PC-3 (cell line): Measurements from ENCODE around the gene DNAJC25. TPM values are rescaled to one million over a fixed set of nuclear protein-coding genes. Genes with fewer than 3 reads are reported as not detected.
A peak's percentile ranks its signal among the peaks of the same experiment; 100 is the strongest.

ENCODE experiments used
- ATAC-seq: fragments of 200-7000 bp; cut with Tn5 transposase; 2 replicates; pipeline ENCODE4 v1.9.1; 2020; ENCODE audit warnings: mild to moderate bottlenecking, moderate library complexity
- BruUV-seq: library from RNA; stranded (reverse); fragments of 400-500 nt; replicated peaks from 2 replicates; lab custom pipeline; 2021; lab: Mats Ljungman, UMichigan
- CTCF ChIA-PET: fragments of 300-600 bp; sonication (Branson Sonifier 250); formaldehyde crosslinking; loops from one replicate; lab custom pipeline; 2022; ENCODE audit warnings: antibody characterized with exemption; lab: Charles Lee
- POLR2A ChIA-PET: fragments of 300-600 bp; sonication (Branson Sonifier 250); formaldehyde crosslinking; loops from one replicate; lab custom pipeline; 2022; ENCODE audit warnings: antibody characterized with exemption; ENCODE audit not compliant: unreplicated experiment; lab: Charles Lee
- DNase-seq: peaks from one replicate; pipeline ENCODE4 v3.0.0-alpha.2; 2015
- H2AFZ ChIP-seq: fragments of 300-600 bp; sonication (generic); 2 replicates; pipeline ENCODE4 v1.6.0; 2016; ENCODE audit warnings: antibody characterized with exemption, low read length
- H3F3A ChIP-seq: fragments of 300-600 bp; sonication (generic); one replicate; pipeline ENCODE4 v1.6.0; 2017; ENCODE audit warnings: antibody characterized with exemption, low read length, control low read depth, mild to moderate bottlenecking; ENCODE audit not compliant: unreplicated experiment
- H3K27ac ChIP-seq: fragments of 300-600 bp; sonication (generic); 2 replicates; pipeline ENCODE4 v1.5.1; 2016; ENCODE audit warnings: mild to moderate bottlenecking, low read length
- H3K27me3 ChIP-seq: fragments of 300-600 bp; sonication (generic); 2 replicates; pipeline ENCODE4 v1.6.1; 2016; ENCODE audit warnings: low read length, mixed read lengths
- H3K36me3 ChIP-seq: fragments of 300-600 bp; sonication (generic); 2 replicates; pipeline ENCODE4 v1.6.1; 2016; ENCODE audit warnings: low read depth, mixed run types, low read length, mixed read lengths
- H3K4me1 ChIP-seq: fragments of 300-600 bp; sonication (generic); 2 replicates; pipeline ENCODE4 v1.5.1; 2016; ENCODE audit warnings: low read length; ENCODE audit not compliant: insufficient read depth
- H3K4me2 ChIP-seq: fragments of 300-600 bp; sonication (generic); 2 replicates; pipeline ENCODE4 v1.6.0; 2016; ENCODE audit warnings: low read length
- H3K4me3 ChIP-seq: fragments of 300-600 bp; sonication (generic); 2 replicates; pipeline ENCODE4 v1.5.1; 2016; ENCODE audit warnings: mild to moderate bottlenecking, low read length, mixed read lengths
- H3K79me2 ChIP-seq: fragments of 300-600 bp; sonication (generic); 2 replicates; pipeline ENCODE4 v1.6.1; 2017; ENCODE audit warnings: low read length, mixed read lengths
- H3K9ac ChIP-seq: fragments of 300-600 bp; sonication (generic); 2 replicates; pipeline ENCODE4 v1.6.0; 2016; ENCODE audit warnings: mild to moderate bottlenecking, low read length
- H3K9me2 ChIP-seq: fragments of 300-600 bp; sonication (generic); replicated peaks from 2 replicates; pipeline ENCODE4 v1.6.1; 2016; ENCODE audit warnings: mixed run types, low read length, mixed read lengths
- H3K9me3 ChIP-seq: fragments of 300-600 bp; sonication (generic); 2 replicates; pipeline ENCODE4 v1.6.1; 2016; ENCODE audit warnings: low read length, mixed read lengths
- H4K20me1 ChIP-seq: fragments of 300-600 bp; sonication (generic); 2 replicates; pipeline ENCODE4 v1.6.1; 2016; ENCODE audit warnings: low read length, mixed read lengths
- CTCF ChIP-seq: fragments of 300-600 bp; sonication (generic); conservative IDR thresholded peaks from 2 replicates; pipeline ENCODE4 v1.5.1; 2017; ENCODE audit warnings: antibody characterized with exemption, low read depth, mild to moderate bottlenecking, low read length
- EZH2 ChIP-seq: fragments of 300-600 bp; sonication (generic); IDR thresholded peaks from one replicate; pipeline ENCODE4 v1.6.1; 2017; ENCODE audit warnings: antibody characterized with exemption, mild to moderate bottlenecking, low read length; ENCODE audit not compliant: unreplicated experiment
- EZH2phosphoT487 ChIP-seq: fragments of 300-600 bp; sonication (generic); IDR thresholded peaks from 2 replicates; pipeline ENCODE4 v1.6.1; 2018; ENCODE audit warnings: mild to moderate bottlenecking, antibody characterized with exemption, low read length, borderline replicate concordance
- intact Hi-C: fragments of 100-400 bp; cut with micrococcal nuclease; formaldehyde crosslinking; loops from 2 replicates; pipeline ENCODE4 v1.9.0; 2023
- total RNA-seq: library from RNA; depleted of rRNA; stranded (reverse); fragments of >200 nt; gene quantifications from 2 replicates; pipeline ENCODE4 v1.2.3, GENCODE V29; 2014

The DNAJC25 gene
- total RNA-seq, 1 experiment from 2014 or later, result 5.9 TPM

GRCh38 chr9:111679199-111679598 lies 48.1 kb downstream of the DNAJC25 start:
- H3F3A ChIP-seq, result no peaks in the 10 kb centered on the region
- H3K79me2 ChIP-seq, result no peaks in the 10 kb centered on the region
- no peaks in the 10 kb centered on the region for H4K20me1 ChIP-seq
- H3K9me2 ChIP-seq, result no peaks in the 10 kb centered on the region
- H2AFZ ChIP-seq, result no peak overlapping the region
- ChIA-PET POLR2A (no interaction called here), CTCF (no interaction called here)
- H3K36me3 ChIP-seq, result no peaks in the 10 kb centered on the region
- H3K27me3 ChIP-seq, result no peaks in the 10 kb centered on the region
- no peaks in the 10 kb centered on the region for H3K9me3 ChIP-seq
- no peak for DNase-seq
- intact Hi-C loops, result no loop called here
- no peak overlapping the region for H3K27ac ChIP-seq
- no TSS peak for BruUV-seq
- ATAC-seq, result no peak
- TF ChIP-seq EZH2 (no peak), EZH2phosphoT487 (no peak), CTCF (no peak)
- no peak overlapping the region for H3K9ac ChIP-seq
- H3K4me2 ChIP-seq, result no peak overlapping the region
- H3K4me3 ChIP-seq, result no peak overlapping the region
- H3K4me1 ChIP-seq, result no peaks in the 10 kb centered on the region

- intact Hi-C loops, result no loop called here
- Histone ChIP-seq H3K4me3 (no peak overlapping the region), H3K9me2 (no peaks in the 10 kb centered on the region), H4K20me1 (no peaks in the 10 kb centered on the region), H3K4me1 (no peaks in the 10 kb centered on the region), H3K9me3 (no peaks in the 10 kb centered on the region), H3K9ac (no peak overlapping the region), H2AFZ (no peak overlapping the region), H3K36me3 (no peaks in the 10 kb centered on the region), H3F3A (no peaks in the 10 kb centered on the region), H3K27ac (no peak overlapping the region), H3K79me2 (no peaks in the 10 kb centered on the region), H3K4me2 (no peak overlapping the region), H3K27me3 (no peaks in the 10 kb centered on the region)
- no peak for TF ChIP-seq EZH2phosphoT487
- TF ChIP-seq CTCF, result no peak
- no peak for TF ChIP-seq EZH2
- BruUV-seq, result no TSS peak
- ATAC-seq (no peak), DNase-seq (no peak)
- ChIA-PET POLR2A (no interaction called here), CTCF (no interaction called here)
These were observed 52.3 kb downstream of the DNAJC25 start for GRCh38 chr9:111683392-111683791.

- POLR2A ChIA-PET, result interaction anchor here (0.7 kb wide), 1 partner anchor 34 kb away, joined by 3 read pairs; no protein-coding TSS in a partner anchor
- peak; percentile 63 for ATAC-seq
- no peaks in the 10 kb centered on the region for H3F3A ChIP-seq
- H3K9ac ChIP-seq, result no peak overlapping the region
- H3K36me3 ChIP-seq, result no peaks in the 10 kb centered on the region
- no peaks in the 10 kb centered on the region for H4K20me1 ChIP-seq
- H3K4me1 ChIP-seq, result no peaks in the 10 kb centered on the region
- no peaks in the 10 kb centered on the region for H3K79me2 ChIP-seq
- BruUV-seq, result no TSS peak
- no peaks in the 10 kb centered on the region for H3K27me3 ChIP-seq
- H2AFZ ChIP-seq, result peak overlapping the region; percentile 84
- CTCF ChIA-PET, result no interaction called here
- H3K9me2 ChIP-seq, result no peaks in the 10 kb centered on the region
- TF ChIP-seq CTCF, result peak; percentile 63
- no peak for TF ChIP-seq EZH2phosphoT487
- no peaks in the 10 kb centered on the region for H3K9me3 ChIP-seq
- no peak overlapping the region for H3K27ac ChIP-seq
- peak overlapping the region; percentile 34 for H3K4me2 ChIP-seq
- DNase-seq, result peak; percentile 58
- intact Hi-C loops, result loop anchor here (1.0 kb wide), 1 partner anchor 92 kb away; the partner anchor contains the start of gene PTGR1
- H3K4me3 ChIP-seq, result no peak overlapping the region
These were observed 60.7 kb downstream of the DNAJC25 start for GRCh38 chr9:111691672-111692329.
